ENCODE measurements around the gene TLE5. TPM values are rescaled to one million over a fixed set of nuclear protein-coding genes. Genes with fewer than 3 reads are reported as not detected.

TLE5 gene
- total RNA-seq = 100 to 1,000 TPM; 390 to 607 (median 551) TPM
- 100 to 1,000 TPM; 450 to 786 (median 780) TPM for polyA plus RNA-seq
- long read RNA-seq, donor 1, transcript AES-207 (6 exons, 942 nt) = minor isoform, 12 of 179 reads
- long read RNA-seq, donor 1, transcript AES-202 (7 exons, 1,608 nt) = major isoform, 66 of 179 reads
- long read RNA-seq, donor 1, transcript AES-201 (7 exons, 1,884 nt) = minor isoform, 5 of 179 reads
- long read RNA-seq, donor 1, partial matches to known transcripts = 2 of 179 reads
- long read RNA-seq, donor 1, other reads (novel, unspliced or antisense) = 91 of 179 reads
- long read RNA-seq, donor 2, transcript AES-202 (7 exons, 1,608 nt) = major isoform, 143 of 372 reads
- long read RNA-seq, donor 2, transcript AES-201 (7 exons, 1,884 nt) = minor isoform, 52 of 372 reads
- long read RNA-seq, donor 2, transcript AES-207 (6 exons, 942 nt) = minor isoform, 35 of 372 reads
- long read RNA-seq, donor 2, partial matches to known transcripts = 10 of 372 reads
- long read RNA-seq, donor 2, other reads (novel, unspliced or antisense) = 128 of 372 reads

- peaks cover 23% of the 10 kb centered on the region for H3K4me1 ChIP-seq
Observed at GRCh38 chr19:3062165-3063105, at the start of gene TLE5. Gene TLE5 (minus strand): TSS chr19:3062495. CDS start chr19:3062200, 295 bp downstream.

DNA sequence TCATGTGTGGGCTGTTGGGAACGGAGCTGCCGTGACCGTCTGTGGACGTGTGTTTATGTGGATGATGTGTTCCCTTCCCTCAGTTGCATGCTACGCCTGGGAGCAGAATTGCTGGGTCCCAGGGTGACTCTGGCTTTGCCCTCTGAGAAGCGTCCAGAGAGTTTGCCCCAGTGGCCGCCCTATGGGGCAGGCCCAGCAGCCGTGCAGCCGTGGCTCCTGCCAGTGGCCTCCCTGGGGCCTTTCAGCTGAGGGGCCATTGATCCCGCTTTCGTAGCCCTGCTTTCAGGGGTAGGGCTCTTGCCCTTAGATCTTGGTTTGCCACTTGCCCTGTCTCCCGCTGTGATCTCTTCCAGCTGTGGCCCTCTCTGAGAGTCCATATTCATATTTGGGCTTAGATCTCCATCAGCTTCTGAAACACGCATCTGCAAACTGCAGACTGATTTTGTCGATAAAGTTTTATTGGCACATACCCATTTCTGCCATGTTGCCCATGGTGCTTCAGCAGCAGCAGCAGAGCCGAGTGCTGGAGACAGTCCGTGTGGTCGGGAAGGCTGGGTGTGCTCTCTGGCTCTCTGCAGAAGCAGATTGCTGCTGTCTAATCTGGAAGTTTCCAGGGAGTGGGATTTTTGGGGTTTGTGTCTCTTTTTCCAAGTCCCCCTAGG lies 49.4 kb upstream of the TLE5 start:
- H3K4me1 ChIP-seq = no peaks in the 10 kb centered on the region
- intact Hi-C loops (cut with DNase I) = loop anchor here in 1 of 2 donors (5.0 kb wide), 1 partner anchor 34 kb away; no protein-coding TSS in a partner anchor

More at GRCh38 chr19:3062165-3063105, at the start of gene TLE5:
- peak; percentile 75 to 86 for DNase-seq
- Histone ChIP-seq H3K9me3 (no peaks in the 10 kb centered on the region), H3K4me3 (peak within 1 kb of the TSS; percentile 79), H3K36me3 (ENCODE audit: insufficient read depth in 1 of 2, low read depth in 1 of 2) (peaks cover 4 to 24% of the 10 kb centered on the region in 2 donors), H3K27me3 (ENCODE audit: insufficient read depth in 3 of 3, low read length in 2 of 3) (no peaks in the 10 kb centered on the region), H3K27ac (peak within 1 kb of the TSS; percentile 85)
- intact Hi-C loops (cut with DNase I) = no loop called here
- ATAC-seq = peak; percentile 71 to 80 (median 76)
- TF ChIP-seq, protein P1, sequence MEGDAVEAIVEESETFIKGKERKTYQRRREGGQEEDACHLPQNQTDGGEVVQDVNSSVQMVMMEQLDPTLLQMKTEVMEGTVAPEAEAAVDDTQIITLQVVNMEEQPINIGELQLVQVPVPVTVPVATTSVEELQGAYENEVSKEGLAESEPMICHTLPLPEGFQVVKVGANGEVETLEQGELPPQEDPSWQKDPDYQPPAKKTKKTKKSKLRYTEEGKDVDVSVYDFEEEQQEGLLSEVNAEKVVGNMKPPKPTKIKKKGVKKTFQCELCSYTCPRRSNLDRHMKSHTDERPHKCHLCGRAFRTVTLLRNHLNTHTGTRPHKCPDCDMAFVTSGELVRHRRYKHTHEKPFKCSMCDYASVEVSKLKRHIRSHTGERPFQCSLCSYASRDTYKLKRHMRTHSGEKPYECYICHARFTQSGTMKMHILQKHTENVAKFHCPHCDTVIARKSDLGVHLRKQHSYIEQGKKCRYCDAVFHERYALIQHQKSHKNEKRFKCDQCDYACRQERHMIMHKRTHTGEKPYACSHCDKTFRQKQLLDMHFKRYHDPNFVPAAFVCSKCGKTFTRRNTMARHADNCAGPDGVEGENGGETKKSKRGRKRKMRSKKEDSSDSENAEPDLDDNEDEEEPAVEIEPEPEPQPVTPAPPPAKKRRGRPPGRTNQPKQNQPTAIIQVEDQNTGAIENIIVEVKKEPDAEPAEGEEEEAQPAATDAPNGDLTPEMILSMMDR (IDR thresholded peaks at IDR 0.05) = no peak
- 1 to 5% (median 1%) methylated on average over 20 to 100 of the region's 111 CpGs for WGBS, 3 donors

DNA sequence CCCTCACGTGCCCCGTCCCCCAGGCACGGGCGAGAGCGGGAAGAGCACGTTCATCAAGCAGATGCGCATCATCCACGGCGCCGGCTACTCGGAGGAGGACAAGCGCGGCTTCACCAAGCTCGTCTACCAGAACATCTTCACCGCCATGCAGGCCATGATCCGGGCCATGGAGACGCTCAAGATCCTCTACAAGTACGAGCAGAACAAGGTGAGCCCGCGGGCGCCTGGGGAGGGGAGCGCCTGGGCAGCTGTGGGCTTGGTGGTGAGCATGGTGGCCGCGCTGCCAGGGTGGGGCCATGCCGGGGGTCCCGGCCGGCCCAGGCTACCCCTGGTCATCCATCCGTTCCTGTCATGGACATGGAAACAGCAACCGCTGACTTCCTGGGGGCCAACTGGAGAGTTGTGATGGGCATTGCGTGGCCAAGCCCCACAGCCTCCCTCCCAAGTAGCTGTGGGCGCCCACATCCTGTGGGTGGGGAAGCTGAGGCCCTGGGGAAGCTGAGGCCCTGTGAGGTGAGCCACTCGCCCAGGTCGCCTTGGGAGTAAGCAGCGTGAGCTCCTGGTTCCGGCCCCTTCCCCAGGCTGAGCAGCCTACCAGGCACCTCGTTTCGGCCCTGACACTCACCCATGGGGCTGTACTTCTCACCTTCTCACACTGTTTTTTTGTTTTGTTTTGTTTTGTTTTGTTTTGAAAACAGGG lies 48.0 kb upstream of the TLE5 start:
- H3K27me3 ChIP-seq (ENCODE audit: insufficient read depth in 3 of 3, low read length in 2 of 3) = no peaks in the 10 kb centered on the region
- no peaks in the 10 kb centered on the region for H3K9me3 ChIP-seq
- intact Hi-C loops (cut with DNase I) = loop anchor here in 1 of 2 donors (5.0 kb wide), 1 partner anchor 33 kb away; no protein-coding TSS in a partner anchor
- H3K27ac ChIP-seq = no peak overlapping the region
- H3K4me1 ChIP-seq = no peaks in the 10 kb centered on the region
- ATAC-seq (no peak), DNase-seq (no peak)
- TF ChIP-seq, protein P1 (IDR thresholded peaks at IDR 0.05) = no peak
- peaks cover 0 to 42% of the 10 kb centered on the region in 2 donors for H3K36me3 ChIP-seq (ENCODE audit: insufficient read depth in 1 of 2, low read depth in 1 of 2)
- WGBS, 3 donors = 90 to 93% (median 92%) methylated on average over 37 of the region's 37 CpGs
- H3K4me3 ChIP-seq = no peak overlapping the region

More for the DNA sequence above, 49.4 kb upstream of the TLE5 start:
- Histone ChIP-seq H3K27me3 (ENCODE audit: insufficient read depth in 3 of 3, low read length in 2 of 3) (no peaks in the 10 kb centered on the region), H3K27ac (no peak overlapping the region), H3K36me3 (ENCODE audit: insufficient read depth in 1 of 2, low read depth in 1 of 2) (peaks cover 0 to 43% of the 10 kb centered on the region in 2 donors), H3K4me3 (no peak overlapping the region), H3K9me3 (no peaks in the 10 kb centered on the region)
- TF ChIP-seq, protein P1 (IDR thresholded peaks at IDR 0.05) = no peak
- no peak for DNase-seq
- ATAC-seq = no peak
- 95 to 96% (median 96%) methylated on average over 17 of the region's 17 CpGs for WGBS, 3 donors

DNA sequence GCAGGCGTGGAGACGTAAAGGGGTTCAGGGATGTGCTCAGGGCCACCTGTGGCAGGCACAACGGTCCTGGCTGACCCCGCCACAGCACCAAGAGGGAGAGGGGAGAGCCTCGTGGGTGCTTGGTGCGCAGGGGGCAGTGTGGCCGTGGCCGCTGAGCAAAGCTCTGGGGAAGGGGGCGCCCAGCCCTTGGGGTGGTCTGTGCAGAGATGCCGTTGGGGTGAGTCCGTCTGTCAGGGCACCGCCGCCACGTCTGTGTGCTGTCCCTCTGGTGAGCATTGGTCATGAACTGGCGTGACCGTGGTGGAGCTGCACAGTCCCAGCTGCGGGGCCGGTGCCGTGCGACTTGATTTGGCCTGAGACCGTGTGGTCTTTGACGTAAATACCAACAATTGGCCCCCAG lies 47.2 kb upstream of the TLE5 start:
- Histone ChIP-seq H3K27ac (no peak overlapping the region), H3K4me3 (no peak overlapping the region), H3K36me3 (ENCODE audit: insufficient read depth in 1 of 2, low read depth in 1 of 2) (peaks cover 0 to 34% of the 10 kb centered on the region in 2 donors), H3K9me3 (no peaks in the 10 kb centered on the region), H3K4me1 (peaks cover 1% of the 10 kb centered on the region), H3K27me3 (ENCODE audit: insufficient read depth in 3 of 3, low read length in 2 of 3) (no peaks in the 10 kb centered on the region)
- DNase-seq (no peak), ATAC-seq (no peak)
- TF ChIP-seq, protein P1 (IDR thresholded peaks at IDR 0.05) = no peak
- intact Hi-C loops (cut with DNase I) = loop anchor here (5.0 kb wide), 3 partner anchors 77 to 157 kb away; no protein-coding TSS in a partner anchor
- 83 to 84% (median 83%) methylated on average over 22 of the region's 22 CpGs for WGBS, 3 donors

Measured in psoas muscle (tissue), 8 donors.